Activated naive CD8-positive, alpha-beta T cell (primary cell): ENCODE data around the gene CREB3L1.

Experiments
- H3K27ac Mint-ChIP-seq: one replicate; pipeline ENCODE4 v1.8.0; 2021; ENCODE audit warnings: mixed read lengths
- H3K27me3 Mint-ChIP-seq: one replicate; pipeline ENCODE4 v1.8.0; 2021; ENCODE audit warnings: mixed read lengths
- H3K36me3 Mint-ChIP-seq: one replicate; pipeline ENCODE4 v1.8.0; 2021; ENCODE audit warnings: mixed read lengths
- H3K4me1 Mint-ChIP-seq: one replicate; pipeline ENCODE4 v1.8.0; 2021; ENCODE audit warnings: low read depth, mixed read lengths
- H3K4me3 Mint-ChIP-seq: one replicate; pipeline ENCODE4 v1.8.0; 2021; ENCODE audit warnings: mild to moderate bottlenecking, mixed read lengths
- H3K9me3 Mint-ChIP-seq: one replicate; pipeline ENCODE4 v1.8.0; 2021; ENCODE audit warnings: low read depth, mixed read lengths

Gene CREB3L1

DNA sequence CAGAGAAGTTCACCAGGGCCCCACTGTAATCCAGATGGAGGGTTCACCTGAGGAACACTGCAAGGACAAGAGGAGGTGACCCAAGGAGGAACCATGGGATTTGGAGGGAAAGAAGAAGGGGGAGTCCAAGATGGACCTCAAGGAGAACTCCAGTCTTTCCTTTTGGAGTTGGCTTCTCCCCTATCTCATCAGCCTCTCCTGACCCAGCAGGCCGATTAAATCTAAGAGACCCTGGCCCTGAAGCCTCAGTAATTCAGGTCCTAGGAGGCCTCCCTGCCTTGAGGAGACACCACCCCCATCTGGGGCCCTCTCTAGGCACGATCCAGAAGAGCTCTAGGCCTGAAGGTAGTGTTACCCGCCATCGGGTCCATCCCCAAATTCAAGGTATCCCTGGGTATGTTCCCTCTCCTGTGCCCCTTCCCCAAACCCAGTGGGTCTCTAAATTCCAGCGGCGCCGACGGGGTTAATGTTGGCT lies 54.7 kb downstream of the CREB3L1 start:
- Mint-ChIP-seq H3K4me3 (peak overlapping the region; percentile 80), H3K36me3 (no peaks in the 10 kb centered on the region), H3K9me3 (no peaks in the 10 kb centered on the region), H3K27ac (peak overlapping the region; percentile 81), H3K27me3 (no peaks in the 10 kb centered on the region), H3K4me1 (peaks cover 67% of the 10 kb centered on the region)

DNA sequence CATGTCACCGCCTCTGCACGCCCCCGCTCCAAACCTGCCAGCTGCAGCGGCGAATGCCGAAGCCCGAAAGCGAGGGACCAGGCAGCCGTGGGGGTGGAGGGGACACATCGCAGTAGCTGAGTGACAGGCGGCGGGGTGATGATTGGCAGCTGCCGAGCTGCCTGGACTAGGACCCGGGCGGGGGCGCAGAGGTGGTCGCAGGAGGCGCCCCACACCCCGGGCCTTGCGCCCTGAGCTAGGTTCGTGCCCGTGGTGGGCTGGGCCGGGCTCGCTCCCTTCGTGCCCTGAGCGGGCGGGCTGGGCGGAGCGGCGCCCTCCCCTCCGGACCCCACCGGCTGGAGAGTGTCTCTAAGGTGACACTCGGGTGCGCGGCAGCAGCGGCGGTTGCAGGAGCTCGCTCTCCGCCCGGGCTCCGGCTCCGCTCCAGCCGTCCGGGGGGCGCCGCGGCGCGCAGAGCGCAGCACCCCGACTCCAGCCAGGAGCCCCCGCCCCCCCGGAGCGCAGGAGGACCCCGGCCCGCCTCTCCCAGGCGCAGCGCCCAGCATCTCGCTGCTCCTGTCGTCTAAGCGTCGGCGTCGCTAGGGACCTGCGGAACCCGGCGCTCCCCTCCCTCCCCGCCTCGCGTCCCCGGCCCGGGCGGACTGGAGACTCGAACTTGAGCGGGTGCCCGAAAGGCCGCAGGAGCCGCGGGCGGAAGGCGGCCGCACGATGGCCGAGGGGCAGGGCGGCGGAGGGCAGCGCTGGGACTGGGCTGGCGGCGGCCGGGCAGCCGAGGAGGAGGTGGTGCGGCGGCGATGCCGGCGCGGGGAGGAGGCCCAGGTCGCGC lies 55.3 kb downstream of the CREB3L1 start:
- no peak overlapping the region for H3K27ac Mint-ChIP-seq
- peak overlapping the region; percentile 80 for H3K4me3 Mint-ChIP-seq
- peaks cover 67% of the 10 kb centered on the region for H3K4me1 Mint-ChIP-seq
- H3K36me3 Mint-ChIP-seq = no peaks in the 10 kb centered on the region
- no peaks in the 10 kb centered on the region for H3K27me3 Mint-ChIP-seq
- no peaks in the 10 kb centered on the region for H3K9me3 Mint-ChIP-seq

DNA sequence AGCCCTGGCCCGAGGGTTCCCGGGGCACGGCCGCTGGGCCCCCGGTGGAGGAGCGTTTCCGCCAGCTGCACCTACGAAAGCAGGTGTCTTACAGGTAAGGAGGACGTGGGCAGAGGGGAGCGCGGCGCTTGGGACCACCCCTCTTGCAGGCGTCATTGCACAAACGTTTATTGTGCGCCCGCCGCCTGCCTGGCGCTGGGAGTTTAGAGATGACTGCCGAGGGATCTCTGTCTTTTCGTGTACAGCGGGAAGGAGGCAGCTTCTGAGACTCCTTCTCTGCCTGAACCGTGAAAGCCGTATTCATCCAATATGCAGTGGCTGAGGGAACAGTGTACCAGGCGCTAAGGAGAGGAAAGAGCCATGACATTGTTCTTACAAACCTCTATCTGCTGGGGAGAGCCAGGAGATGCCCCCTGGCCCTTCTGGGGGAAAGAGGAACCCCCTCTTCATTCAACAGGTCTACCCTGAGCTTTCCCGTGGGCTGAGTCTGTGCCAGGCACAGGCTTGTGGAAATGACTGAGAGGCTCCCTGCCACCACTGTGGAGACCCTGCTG lies 56.0 kb downstream of the CREB3L1 start:
- H3K4me1 Mint-ChIP-seq = peaks cover 66% of the 10 kb centered on the region
- H3K9me3 Mint-ChIP-seq = no peaks in the 10 kb centered on the region
- H3K27ac Mint-ChIP-seq = no peak overlapping the region
- H3K4me3 Mint-ChIP-seq = peak overlapping the region; percentile 84
- H3K36me3 Mint-ChIP-seq = no peaks in the 10 kb centered on the region
- H3K27me3 Mint-ChIP-seq = no peaks in the 10 kb centered on the region

DNA sequence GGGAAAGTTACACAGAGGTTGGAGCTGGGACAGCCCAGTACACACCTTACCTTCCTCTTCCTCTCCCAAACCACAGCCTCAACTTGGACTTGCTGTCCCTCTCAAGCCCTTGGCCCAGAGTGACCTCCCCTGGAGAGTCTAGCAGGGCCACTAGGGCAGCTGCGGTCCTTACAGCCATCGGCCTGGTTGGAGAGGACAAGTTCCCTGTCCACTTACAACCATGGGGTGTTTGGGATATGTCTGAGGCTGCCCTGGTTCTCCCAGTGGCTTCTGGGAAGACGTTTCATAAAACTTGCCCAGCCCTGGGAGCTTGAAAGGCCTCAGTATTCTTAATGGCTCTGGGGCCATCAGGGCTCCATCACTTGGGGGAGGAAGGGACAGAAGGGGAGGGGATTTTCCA lies 56.7 kb downstream of the CREB3L1 start:
- no peaks in the 10 kb centered on the region for H3K27me3 Mint-ChIP-seq
- no peaks in the 10 kb centered on the region for H3K36me3 Mint-ChIP-seq
- H3K9me3 Mint-ChIP-seq = no peaks in the 10 kb centered on the region
- H3K4me3 Mint-ChIP-seq = peak overlapping the region; percentile 84
- no peak overlapping the region for H3K27ac Mint-ChIP-seq
- peaks cover 69% of the 10 kb centered on the region for H3K4me1 Mint-ChIP-seq

DNA sequence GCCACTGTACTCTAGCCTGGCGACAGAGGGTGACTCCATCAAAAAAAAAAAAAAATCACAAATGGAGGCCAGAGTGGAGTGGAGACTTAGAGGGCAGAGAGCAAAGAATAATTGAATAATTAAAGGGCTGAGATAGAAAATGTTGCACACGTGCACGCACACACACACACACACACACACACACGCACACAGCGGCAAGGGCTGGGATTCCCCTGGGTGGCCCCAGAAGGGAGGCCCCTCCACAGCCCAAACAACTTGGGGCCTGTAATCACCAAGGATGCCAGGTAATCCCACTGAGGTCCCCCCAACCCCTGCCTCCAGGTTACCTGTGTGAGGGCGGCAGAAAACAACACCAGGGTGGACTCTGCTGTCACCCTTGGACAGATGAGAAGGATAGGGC lies 57.8 kb downstream of the CREB3L1 start:
- no peaks in the 10 kb centered on the region for H3K27me3 Mint-ChIP-seq
- H3K4me1 Mint-ChIP-seq = peaks cover 63% of the 10 kb centered on the region
- peak overlapping the region; percentile 16 for H3K27ac Mint-ChIP-seq
- no peaks in the 10 kb centered on the region for H3K9me3 Mint-ChIP-seq
- H3K4me3 Mint-ChIP-seq = no peak overlapping the region
- no peaks in the 10 kb centered on the region for H3K36me3 Mint-ChIP-seq

DNA sequence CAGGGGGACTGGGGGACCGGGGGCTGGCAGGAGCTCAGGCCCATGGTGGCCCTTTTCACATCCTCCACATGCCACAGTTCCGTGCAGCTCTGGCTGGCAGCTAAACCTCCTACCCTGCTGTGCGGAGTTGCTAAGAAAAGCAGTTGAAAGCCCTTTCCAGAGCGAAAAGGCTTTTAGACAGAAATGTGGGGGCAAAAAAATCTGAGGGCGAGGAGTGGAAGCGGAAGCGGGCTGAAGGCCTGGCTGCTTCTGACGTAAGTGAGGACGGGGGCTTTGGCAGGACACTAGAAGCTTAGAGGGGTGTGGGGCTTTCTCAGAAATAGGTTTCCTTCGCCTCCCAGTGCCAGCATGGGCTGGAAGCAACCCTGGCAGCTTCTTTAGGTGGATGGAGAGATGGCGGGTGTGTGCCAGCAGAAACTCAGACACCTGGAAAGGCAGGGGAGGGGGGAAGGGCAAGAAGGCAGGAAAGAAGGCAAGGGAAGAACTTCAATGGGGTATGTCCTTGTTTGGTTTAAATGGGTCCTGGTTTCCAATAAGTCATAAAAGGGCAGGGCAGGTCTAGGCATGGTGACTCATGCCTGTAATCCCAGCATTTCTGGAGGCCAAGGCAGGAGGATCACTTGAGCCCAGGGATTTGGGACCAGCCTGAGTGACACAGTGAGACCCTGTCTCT lies 58.6 kb downstream of the CREB3L1 start:
- H3K36me3 Mint-ChIP-seq = no peaks in the 10 kb centered on the region
- no peaks in the 10 kb centered on the region for H3K27me3 Mint-ChIP-seq
- no peaks in the 10 kb centered on the region for H3K9me3 Mint-ChIP-seq
- no peak overlapping the region for H3K4me3 Mint-ChIP-seq
- peaks cover 60% of the 10 kb centered on the region for H3K4me1 Mint-ChIP-seq
- H3K27ac Mint-ChIP-seq = peak overlapping the region; percentile 46

DNA sequence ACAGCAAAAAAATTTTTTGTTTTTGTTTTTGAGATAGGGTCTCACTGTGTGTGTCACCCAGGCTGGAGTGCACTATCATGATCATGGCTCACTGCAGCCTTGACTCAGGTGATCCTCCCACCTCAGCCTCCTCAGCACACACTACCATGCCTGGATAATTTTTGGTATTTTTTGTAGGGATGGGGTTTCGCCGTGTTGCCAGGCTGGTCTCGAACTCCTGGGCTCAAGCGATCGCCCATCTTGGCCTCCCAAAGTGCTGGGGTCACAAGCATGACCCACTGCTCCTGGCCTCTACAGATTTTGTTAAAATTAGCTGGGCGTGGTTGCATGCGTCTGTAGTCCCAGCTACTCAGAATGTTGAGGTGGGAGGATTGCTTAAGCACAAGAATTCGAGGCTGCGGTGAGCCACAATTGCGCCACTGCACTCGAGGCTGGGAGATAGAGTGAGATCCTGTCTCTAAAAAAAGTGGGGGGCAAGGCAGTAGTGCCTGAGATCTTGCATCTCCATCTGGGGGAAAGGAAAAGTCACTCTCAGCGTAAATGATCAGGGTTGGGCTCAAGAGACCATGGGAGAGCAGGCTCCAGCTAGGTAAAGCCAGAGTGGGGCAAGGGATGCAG lies 59.2 kb downstream of the CREB3L1 start:
- Mint-ChIP-seq H3K4me3 (no peak overlapping the region), H3K36me3 (no peaks in the 10 kb centered on the region), H3K27me3 (no peaks in the 10 kb centered on the region), H3K27ac (no peak overlapping the region), H3K4me1 (peaks cover 60% of the 10 kb centered on the region), H3K9me3 (no peaks in the 10 kb centered on the region)

DNA sequence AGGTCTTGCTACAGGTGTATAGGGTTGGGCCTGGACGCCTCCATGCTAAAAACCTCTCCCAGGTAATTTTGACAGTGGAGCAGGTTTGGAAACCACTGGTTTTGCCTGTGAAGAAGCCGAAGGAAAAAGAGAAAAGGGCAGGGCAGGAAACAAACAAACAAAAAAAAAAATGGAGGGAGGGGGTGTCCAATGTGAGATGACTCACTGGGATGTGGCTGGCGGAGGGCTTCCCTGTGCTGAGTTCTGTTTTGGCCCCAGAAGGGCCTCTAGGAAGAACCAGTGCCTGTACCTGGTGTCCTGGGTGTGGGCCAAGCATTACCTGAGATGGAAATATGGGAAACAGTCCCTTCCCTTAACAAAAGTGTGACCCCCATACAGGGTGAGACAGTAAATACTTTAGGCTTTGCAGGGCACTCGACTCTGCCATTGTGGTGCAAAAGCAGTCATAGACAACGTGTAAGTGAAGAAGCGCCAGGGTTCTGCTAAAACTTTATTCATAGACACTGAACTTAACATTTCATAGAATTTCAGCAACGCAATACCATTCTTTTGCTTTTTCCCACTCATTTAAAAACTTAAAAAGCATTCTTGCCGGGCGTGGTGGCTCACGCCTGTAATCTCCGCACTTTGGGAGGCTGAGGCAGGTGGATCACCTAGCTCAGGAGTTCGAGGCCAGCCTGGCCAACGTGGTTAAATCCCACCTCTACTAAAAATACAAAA lies 60.3 kb downstream of the CREB3L1 start:
- no peaks in the 10 kb centered on the region for H3K9me3 Mint-ChIP-seq
- H3K27me3 Mint-ChIP-seq = no peaks in the 10 kb centered on the region
- no peaks in the 10 kb centered on the region for H3K36me3 Mint-ChIP-seq
- H3K27ac Mint-ChIP-seq = no peak overlapping the region
- H3K4me1 Mint-ChIP-seq = peaks cover 63% of the 10 kb centered on the region
- no peak overlapping the region for H3K4me3 Mint-ChIP-seq

DNA sequence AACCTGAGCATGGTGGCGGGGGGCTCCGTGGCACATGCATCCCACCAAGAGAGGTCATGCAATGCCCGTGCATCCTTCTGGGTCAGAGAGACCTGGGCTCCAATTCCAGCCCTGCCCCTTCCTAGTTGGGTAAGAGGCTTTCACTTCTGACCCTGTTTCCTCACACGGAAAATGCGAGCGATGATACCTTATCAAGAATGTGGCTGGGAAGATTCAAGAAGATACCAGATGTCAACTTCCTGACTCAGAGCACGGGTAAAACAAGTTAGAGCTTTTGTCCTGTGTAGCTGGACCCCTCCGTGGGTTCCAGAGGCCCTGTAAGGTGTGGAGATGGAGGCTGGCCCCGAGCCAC lies 61.1 kb downstream of the CREB3L1 start:
- H3K36me3 Mint-ChIP-seq = no peaks in the 10 kb centered on the region
- no peak overlapping the region for H3K27ac Mint-ChIP-seq
- H3K4me3 Mint-ChIP-seq = peak overlapping the region; percentile 27
- no peaks in the 10 kb centered on the region for H3K27me3 Mint-ChIP-seq
- H3K4me1 Mint-ChIP-seq = peaks cover 68% of the 10 kb centered on the region
- H3K9me3 Mint-ChIP-seq = no peaks in the 10 kb centered on the region

DNA sequence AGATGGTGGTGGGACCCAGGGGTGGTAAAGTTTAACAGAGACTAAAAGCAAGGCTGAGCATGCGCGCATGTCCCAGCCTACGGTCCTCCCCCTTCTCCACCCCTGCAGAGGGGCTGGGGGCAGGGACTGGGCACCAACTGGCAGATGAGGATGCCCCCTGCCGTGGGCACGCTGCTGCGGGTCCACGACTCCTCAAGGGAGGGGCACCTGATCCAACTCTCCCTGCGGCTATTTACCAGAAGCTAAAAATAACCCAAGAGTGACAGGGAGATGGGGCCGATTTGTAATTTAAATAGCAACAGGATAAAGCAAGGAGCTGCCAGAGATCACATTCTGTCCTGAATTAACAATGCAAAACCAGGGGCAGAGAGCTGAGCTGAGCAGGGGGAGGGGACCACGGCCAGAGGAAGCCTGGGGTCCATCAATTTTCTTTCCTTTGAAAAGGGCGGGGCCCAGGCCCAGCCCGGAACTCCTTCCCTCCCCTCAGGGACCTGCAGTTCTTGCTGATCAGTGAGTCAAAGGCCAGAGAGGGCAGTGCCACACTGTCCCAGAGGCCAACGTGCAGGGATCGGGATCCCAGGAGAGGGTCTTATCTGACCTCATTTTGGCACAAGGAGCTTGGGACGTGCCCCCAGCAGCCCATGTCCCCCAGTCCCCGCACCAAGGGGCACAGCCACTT lies 61.7 kb downstream of the CREB3L1 start:
- no peak overlapping the region for H3K27ac Mint-ChIP-seq
- H3K4me1 Mint-ChIP-seq = peaks cover 68% of the 10 kb centered on the region
- no peak overlapping the region for H3K4me3 Mint-ChIP-seq
- H3K36me3 Mint-ChIP-seq = no peaks in the 10 kb centered on the region
- H3K9me3 Mint-ChIP-seq = no peaks in the 10 kb centered on the region
- no peaks in the 10 kb centered on the region for H3K27me3 Mint-ChIP-seq

DNA sequence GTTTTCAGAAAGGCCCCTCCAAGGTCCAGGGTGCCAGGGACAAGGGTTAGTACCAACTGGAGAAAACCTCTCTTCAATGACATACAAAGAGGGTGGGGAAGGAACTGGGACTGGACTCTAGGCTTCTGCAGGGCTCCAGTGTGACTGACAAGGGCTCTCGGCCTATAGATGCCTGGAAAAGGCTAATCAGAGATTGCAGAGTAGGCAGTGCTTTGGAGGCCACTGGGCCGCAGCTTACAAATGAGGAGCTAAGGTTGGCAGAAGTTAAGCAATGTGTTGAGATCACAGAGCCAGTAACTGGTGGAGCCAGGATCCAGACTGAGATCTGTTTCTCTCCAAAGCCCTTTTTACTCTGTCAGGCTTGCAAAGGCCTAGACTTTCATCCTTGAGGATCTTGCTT lies 62.4 kb downstream of the CREB3L1 start:
- Mint-ChIP-seq H3K4me1 (peaks cover 67% of the 10 kb centered on the region), H3K9me3 (no peaks in the 10 kb centered on the region), H3K27ac (no peak overlapping the region), H3K36me3 (no peaks in the 10 kb centered on the region), H3K4me3 (no peak overlapping the region), H3K27me3 (no peaks in the 10 kb centered on the region)

DNA sequence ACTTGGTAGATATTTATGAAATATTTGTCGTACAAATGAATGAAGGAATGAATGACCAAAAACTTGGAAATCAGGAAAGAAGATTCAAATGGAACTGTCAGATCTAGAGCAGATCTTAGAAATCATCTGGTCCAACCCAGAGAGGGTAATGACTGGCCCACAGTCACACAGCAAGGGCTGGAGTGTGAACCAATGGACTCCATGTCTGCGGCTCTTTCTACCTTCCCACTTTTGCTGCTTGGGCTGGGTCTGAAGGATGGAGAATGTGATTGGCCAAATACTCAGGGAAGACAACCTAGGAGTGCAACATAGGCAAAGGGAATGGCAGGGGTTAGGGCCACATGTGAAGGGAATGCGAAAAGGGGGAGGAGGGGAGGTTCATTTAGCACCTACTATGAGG lies 64.0 kb downstream of the CREB3L1 start:
- Mint-ChIP-seq H3K9me3 (no peaks in the 10 kb centered on the region), H3K4me1 (peaks cover 73% of the 10 kb centered on the region), H3K4me3 (no peak overlapping the region), H3K36me3 (no peaks in the 10 kb centered on the region), H3K27me3 (no peaks in the 10 kb centered on the region), H3K27ac (peak overlapping the region; percentile 46)

DNA sequence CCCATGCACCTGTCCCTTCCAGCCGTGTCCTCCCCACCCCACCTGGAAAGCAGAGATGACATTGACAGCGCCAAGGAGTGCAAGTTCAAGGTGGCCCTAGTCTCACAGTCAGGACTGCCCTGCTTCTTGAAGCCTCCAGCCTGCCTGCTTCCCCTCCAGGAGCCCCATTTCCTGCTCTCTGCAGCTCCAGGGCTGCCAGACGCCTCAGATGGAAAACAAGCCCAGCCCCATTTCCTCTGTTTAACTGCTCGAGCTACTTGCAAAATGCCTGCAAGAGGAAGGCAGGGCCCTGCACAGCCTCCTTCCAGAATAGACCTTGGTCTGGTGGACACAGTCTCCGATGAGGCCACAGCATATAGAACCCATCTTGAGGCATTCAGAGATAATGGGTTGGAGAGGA lies 64.8 kb downstream of the CREB3L1 start:
- Mint-ChIP-seq H3K27me3 (no peaks in the 10 kb centered on the region), H3K4me3 (no peak overlapping the region), H3K27ac (peak overlapping the region; percentile 55), H3K9me3 (no peaks in the 10 kb centered on the region), H3K36me3 (no peaks in the 10 kb centered on the region), H3K4me1 (peaks cover 76% of the 10 kb centered on the region)

DNA sequence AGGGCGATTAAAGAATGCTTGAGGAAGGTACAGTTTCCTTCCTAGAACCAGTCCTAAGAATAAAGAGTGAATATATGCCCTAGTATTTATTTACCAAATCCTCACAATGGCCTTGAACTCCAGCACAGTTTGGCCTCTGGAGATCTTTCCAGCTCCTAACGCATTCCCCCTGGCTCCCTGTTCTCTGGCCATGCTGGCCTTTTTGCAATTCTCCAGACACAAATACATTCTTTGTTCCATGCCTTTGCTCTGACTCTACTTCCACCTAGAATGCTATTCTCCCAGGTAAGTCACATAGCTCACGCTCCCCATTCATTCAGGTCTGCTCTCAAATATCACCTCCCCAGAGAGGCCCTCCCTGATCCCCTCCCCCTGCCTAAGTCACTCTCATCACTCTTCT lies 66.1 kb downstream of the CREB3L1 start:
- Mint-ChIP-seq H3K27me3 (no peaks in the 10 kb centered on the region), H3K9me3 (no peaks in the 10 kb centered on the region), H3K4me1 (peaks cover 70% of the 10 kb centered on the region), H3K27ac (no peak overlapping the region), H3K36me3 (no peaks in the 10 kb centered on the region), H3K4me3 (no peak overlapping the region)
